ENCODE data around the gene PTPRA.
"Not testable (repeated sequence)": the region's sequence is repeated elsewhere in the genome, so short reads cannot be mapped to it uniquely, and the experiment has no call there.

The PTPRA gene

DNA sequence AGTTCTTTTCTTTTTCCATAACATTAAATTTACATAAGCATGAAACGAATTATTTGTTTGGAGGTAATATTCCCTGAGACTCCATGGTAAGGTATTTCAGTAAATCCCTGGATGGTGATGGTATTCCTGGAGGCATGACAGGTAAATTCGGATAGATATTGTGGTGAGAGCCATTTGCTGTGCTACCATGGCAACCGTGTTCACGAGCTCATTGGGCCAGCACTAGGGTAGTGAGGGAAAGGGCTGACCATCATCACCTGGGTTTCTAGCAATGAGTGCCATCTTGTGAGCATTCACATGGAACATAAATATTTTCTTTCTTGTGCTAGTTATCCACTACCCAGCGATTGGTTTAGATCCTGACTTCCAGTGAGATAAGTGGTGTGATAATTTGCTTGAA lies 118.3 kb downstream of the PTPRA start:
- DNase-seq (ENCODE audit: low read depth in 2 of 2, low spot score in 1 of 2): no peak

DNA sequence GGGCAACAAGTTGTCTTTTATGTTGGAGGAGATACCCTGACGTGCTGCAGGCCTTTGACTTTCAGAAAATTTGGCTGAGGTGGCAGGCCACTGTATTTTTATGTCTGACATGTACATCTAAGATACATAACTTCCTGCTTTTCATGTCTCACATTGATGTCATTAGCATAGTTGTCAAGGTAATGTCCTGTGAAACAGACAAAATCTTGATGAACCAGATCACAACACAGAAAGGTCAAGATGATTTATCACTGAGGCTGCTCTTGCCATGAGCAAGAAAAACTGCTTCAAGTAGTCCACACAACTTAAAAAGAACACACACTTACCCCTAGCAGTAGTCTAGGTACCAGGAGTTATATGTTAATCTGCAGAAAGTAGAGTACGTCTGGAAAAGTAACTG lies 120.0 kb downstream of the PTPRA start:
- DNase-seq (ENCODE audit: low read depth in 2 of 2, low spot score in 1 of 2): no peak

DNA sequence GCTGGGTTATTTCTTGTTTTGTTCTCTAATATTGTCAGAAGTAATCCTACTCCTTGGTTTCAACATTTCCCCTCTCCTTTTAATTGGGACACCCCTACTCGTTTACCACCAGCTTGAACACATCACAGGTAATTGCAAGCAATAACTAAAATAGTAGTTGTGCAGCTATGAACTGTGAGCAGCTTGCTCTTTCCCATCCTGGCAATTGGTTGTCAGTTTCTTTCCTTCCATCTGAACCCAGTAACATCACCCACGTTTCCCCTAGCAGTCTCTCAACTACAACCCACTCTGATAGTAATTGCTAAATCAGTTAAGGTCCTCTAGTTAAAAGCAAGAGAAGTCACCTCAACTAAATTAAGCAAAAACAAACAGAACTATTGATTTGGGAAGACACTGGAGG lies 122.5 kb downstream of the PTPRA start:
- DNase-seq (ENCODE audit: low read depth in 2 of 2, low spot score in 1 of 2): no peak

DNA sequence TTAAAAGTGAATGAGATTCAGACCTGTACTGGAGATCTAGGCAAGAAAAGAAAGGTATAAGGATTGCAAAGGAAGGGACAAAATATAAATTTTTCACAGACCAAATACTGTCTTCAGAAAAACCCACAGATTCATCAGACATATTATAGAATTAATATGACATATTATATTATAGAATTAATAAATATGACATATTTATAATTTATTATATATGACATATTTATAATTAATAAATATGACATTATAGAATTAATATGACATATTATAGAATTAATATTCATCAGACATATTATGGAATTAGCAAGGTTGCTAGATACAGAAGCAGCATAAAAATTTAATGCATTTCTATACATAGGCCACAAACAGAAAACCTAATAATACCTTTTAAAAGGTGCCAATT lies 125.4 kb downstream of the PTPRA start:
- DNase-seq (ENCODE audit: low read depth in 2 of 2, low spot score in 1 of 2): no peak

DNA sequence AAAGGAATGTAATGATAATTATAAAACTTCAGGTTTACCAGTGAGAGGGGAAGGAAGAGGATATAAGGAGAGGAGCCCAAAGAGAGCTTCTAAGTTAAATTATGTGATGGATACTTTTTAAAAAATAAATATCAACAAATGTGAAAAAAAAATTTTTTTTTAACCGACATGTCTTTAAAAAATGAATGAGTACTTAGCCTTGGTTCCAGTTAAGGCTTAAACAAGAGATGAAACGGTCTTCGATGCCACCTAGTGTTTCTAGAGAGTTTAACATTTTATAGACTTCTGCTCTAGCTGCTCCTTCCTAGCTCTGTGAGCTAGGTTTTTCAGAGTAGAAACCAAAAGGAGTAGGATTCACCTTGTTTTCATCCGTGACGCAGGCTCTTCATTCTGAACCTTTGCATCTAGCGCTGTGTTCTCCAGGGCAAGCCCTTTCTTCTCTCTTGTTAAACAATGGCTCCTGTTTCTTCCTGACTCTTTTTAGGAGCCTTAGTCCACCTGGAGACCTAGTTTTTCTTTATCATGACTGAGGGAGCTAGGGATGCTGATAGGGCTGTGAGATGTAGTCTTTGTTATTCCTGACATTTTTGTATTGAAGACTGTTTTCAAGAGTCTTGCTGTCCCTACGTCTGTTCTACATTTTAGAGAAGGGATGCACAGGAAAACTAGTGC lies 127.7 kb downstream of the PTPRA start:
- DNase-seq (ENCODE audit: low read depth in 2 of 2, low spot score in 1 of 2): no peak

DNA sequence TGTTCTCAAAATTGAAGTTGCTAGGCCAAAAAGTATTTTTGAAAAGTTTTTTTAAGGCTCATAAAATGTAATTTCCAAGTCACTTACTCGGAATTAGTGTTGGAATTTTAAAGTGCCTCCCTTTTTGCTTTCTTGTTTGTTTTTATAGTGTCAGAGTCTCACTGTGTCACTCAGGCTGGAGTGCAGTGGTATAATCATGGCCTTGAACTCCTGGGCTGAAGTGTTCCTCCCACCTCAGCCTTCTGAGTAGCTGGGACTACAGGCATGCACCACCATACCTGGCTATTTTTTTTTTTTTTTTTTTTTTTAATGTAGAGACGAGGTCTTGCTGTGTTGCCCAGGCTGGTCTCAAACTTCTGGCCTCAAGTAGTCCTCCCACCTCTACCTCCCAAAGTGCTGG lies 130.1 kb downstream of the PTPRA start:
- no peak for DNase-seq (ENCODE audit: low read depth in 2 of 2, low spot score in 1 of 2)

DNA sequence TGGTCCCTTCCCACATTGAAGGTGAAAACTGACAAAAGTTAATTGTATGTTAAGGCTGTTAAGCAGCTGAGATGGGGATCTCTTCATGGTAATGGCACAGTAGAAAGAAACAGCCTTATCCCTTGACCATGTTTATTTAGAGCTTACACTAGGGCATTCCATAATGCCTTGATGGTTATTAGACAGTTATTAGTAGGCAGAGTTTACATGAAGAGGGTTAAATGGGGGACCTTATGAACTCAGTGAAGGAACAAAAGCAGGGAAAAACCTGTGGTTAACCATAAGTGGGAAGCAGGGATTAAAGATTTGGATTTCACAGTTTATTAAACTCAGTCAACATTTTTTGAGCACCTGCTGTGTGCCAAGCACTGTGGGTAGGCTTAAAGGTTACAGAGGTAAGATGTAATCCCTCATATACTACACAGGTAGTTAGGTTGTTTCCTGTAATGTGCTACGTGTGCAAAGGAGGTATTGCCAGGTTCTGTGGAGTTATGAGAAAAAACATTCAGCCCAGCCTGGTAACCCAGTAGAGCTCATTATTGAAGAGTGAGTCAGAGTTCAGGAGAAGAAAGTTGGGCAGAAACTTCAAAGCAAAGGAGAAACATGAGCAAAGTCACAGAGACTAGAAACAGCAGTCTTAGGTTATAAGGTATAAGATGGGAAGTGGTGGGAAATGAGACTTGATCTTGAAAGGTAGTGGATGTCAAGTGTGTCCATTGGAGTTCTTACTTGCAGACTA lies 137.9 kb downstream of the PTPRA start:
- no peak for DNase-seq (ENCODE audit: low read depth in 2 of 2, low spot score in 1 of 2)

DNA sequence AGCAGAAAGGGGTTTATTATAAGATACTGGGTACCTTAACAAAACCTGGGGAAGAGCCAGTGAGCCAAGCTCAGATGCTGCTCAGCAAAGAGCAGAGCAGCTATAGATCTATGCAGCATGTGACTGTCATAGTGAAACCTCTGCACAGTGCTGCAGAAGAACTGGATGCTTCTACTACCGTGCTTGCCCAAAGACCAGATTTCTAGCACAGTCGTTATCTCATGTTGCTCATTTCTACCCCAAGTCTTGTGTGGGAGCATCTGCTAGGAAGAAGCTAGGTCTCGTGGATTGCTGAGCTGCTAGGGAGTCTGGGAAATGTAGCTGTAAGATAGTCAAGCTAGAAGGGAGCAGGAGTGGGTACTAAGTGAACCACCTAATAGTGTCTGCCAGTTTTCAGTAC lies 138.5 kb downstream of the PTPRA start:
- no peak for DNase-seq (ENCODE audit: low read depth in 2 of 2, low spot score in 1 of 2)

DNA sequence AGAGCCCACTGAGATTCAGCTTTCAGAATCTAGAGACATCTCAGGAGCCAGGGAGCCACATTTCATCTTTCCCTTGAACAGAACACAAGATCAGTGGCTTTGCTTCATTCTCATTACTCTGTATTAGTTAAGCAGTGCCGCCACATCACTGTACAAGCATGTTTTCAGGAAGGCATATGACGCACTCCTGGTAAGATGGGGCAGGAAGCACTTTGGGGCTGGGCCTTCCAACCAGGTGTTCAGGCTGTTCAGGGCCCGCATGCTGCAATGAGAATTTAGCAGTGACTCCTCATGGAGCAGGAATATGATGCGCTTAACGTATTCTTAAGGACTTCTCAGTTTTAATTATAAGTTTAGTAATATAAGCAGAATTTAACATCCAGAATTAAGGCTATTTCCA lies 140.5 kb downstream of the PTPRA start:
- no peak for DNase-seq (ENCODE audit: low read depth in 2 of 2, low spot score in 1 of 2)

DNA sequence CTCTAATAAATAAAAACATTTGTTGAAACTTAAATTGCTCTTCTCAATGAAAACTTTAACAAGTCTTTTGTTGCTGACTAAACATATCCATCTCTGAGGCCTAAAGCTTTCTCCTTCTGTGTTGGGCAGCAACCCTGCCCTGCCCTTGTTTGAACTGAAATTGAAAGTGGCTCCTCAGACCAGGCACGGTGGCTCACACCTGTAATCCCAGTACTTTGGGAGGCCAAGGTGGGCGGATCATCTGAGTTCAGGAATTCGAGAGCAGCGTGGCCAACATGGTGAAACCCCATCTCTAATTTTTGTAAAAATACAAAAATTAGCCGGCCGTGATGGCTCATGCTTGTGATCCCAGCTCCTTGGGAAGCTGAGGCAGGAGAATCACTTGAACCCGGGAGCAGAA lies 140.9 kb downstream of the PTPRA start:
- no peak for DNase-seq (ENCODE audit: low read depth in 2 of 2, low spot score in 1 of 2)

DNA sequence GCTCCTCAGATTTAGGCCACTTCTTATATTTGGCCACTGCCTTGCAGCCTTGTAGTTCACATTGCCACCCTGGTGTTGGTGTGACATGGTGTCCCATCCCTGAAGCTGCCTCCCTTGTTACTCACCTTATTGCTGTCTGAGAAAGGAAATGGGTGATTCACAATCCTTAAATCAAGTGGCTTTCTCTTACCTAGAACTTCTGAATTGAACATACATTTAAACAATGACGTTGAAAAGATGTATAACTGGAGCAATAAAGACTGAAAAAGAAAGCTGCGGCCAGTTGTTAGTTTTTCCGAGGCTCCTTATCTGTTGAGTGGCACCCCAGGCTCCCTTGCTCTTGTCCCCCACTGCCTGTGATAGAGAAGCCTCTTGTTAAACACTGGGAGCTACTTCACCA lies 141.4 kb downstream of the PTPRA start:
- no peak for DNase-seq (ENCODE audit: low read depth in 2 of 2, low spot score in 1 of 2)

DNA sequence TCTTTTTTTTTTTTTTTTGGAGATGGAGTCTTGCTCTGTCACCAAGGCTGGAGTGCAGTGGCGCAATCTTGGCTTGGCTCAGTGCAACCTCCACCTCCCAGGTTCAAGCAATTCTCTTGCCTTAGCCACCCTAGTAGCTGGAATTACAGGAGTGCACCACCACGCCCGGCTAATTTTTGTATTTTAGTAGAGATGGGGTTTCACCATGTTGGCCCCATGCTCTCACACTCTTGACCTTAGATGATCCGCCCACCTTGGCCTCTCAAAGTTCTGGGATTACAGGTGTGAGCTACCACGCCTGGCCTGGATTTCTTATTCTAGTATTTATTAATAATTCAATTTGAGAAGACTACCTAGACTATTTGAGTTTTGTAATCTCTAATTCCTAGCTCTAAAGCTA lies 142.0 kb downstream of the PTPRA start:
- not testable (repeated sequence) for DNase-seq (ENCODE audit: low read depth in 2 of 2, low spot score in 1 of 2)

DNA sequence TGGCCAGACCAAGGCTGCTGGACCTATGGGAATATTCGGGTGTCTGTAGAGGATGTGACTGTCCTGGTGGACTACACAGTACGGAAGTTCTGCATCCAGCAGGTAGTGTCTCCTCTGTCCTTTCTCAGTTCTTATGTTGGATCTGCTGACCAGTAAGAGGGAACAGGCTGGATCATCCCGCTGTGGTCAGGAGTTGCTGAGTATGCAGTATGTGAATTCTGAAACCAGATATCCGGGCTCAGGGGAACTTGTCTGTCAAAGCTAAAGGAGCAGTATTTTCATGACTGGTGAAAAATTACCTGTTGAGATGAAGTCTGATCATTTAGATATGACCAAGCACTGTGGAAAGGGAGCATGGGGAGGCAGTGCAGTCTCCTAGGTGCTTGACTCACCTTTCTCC lies 148.0 kb downstream of the PTPRA start:
- DNase-seq (ENCODE audit: low read depth in 2 of 2, low spot score in 1 of 2): no peak

DNA sequence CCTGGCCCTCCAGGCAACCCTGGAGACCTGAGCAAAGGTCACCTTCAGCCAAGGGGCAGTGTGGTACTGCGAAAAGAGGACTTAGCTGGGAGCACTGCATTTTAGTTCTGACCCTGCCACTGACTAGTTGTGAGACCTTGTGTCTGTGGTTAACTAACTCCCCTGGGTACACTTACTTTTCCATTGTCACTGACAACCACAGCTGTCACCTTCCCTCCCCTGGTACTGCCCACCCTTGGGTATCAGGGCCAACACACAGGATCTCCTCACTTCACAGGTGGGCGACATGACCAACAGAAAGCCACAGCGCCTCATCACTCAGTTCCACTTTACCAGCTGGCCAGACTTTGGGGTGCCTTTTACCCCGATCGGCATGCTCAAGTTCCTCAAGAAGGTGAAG lies 148.5 kb downstream of the PTPRA start:
- DNase-seq (ENCODE audit: low read depth in 2 of 2, low spot score in 1 of 2): no peak

DNA sequence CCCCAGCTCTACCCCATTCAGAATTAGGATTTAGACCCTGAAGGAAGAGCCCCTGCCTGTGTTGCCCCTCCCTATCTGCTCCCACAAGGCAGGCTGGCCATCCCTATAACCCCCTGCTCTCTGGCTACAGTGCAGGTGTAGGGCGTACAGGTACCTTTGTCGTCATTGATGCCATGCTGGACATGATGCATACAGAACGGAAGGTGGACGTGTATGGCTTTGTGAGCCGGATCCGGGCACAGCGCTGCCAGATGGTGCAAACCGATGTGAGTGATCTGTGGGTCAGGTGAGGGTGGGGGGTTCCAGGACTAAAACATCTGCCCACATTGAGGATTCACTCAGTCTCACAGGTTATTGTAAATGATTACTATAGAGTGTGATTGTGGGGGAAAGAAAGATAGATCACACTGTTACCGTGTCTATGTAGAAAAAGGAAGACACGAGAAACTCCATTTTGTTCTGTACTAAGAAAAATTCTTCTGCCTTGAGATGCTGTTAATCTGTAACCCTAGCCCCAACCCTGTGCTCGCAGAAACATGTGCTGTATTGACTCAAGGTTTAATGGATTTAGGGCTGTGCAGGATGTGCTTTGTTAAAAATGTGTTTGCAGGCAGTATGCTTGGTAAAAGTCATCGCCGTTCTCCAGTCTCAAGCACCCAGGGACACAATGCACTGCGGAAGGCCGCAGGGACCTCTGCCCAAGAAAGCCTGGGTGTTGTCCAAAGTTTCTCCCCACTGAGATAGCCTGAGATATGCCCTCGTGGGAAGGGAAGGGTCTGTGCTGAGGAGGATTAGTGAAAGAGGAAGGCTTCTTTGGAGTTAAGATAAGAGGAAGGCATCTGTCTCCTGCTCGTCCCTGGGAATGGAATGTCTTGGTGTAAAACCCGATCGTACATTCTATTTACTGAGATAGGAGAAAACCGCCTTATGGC lies 149.5 kb downstream of the PTPRA start:
- not testable (repeated sequence) for DNase-seq (ENCODE audit: low read depth in 2 of 2, low spot score in 1 of 2)

DNA sequence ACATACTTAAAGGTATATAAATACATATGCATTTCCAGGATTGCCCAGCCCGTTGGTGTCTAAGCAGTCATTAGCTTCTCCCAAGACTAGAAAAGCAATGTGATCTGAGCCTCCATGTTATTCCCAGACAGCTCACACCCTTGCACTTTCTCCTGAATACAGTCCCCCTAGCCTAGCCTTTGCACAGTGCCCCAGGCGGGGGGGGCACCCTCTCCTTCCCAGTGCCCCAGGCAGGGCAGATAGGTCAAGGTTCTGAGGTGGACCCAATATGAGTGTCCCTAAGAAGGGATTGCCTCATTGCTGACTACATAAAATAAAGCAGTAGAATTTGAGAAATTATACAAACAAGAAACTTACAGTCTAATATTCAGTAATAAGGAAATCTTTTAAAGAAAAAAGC lies 154.7 kb downstream of the PTPRA start:
- DNase-seq (ENCODE audit: low read depth in 2 of 2, low spot score in 1 of 2): no peak

DNA sequence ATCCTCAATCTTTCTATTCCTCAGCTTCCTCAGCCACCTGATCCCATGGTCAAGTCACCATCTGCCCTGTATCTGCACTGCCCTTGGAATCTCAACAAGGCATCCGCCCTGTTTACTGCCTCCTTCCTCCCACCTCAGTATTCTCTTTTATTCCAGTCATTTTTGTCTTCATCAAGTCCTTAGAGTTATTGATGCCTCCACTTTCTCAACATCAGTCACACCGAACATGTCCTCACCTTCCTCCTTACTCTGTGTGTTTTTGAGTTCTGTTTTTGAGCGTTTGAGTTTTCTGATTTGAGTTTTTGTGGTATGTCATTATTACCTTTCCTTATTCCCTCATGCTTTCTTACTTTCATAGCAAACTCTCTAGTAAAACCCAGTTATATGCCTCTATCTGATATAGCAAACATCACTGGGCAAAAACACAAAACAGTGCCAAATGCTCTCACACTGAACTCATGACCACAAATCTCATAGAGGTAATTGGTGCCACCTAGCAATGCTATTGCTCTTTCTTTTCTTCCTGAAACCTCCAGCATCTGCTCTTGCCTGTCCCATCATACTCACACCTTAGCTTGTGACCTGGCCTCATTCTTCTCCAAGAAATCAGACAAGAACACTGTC lies 158.4 kb downstream of the PTPRA start:
- no peak for DNase-seq (ENCODE audit: low read depth in 2 of 2, low spot score in 1 of 2)

DNA sequence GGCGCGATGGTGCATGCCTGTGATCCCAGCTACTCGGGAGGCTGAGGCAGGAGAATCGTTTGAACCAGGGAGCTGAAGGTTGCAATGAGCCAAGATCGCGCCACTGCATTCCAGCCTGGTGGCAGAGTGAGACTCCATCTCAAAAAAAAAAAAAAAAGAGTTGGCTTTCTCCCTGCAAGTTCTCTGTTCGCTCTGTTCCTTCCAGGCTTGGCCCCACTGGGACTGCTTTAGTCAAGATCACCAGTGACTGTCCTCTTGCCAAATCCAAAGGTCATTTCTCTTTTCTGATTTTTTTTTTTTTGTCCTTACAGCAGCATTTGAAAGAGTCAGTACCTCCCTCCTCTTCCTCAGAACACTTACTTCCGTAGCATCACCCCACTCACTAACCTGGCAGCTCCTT lies 159.3 kb downstream of the PTPRA start:
- DNase-seq (ENCODE audit: low read depth in 2 of 2, low spot score in 1 of 2): no peak

DNA sequence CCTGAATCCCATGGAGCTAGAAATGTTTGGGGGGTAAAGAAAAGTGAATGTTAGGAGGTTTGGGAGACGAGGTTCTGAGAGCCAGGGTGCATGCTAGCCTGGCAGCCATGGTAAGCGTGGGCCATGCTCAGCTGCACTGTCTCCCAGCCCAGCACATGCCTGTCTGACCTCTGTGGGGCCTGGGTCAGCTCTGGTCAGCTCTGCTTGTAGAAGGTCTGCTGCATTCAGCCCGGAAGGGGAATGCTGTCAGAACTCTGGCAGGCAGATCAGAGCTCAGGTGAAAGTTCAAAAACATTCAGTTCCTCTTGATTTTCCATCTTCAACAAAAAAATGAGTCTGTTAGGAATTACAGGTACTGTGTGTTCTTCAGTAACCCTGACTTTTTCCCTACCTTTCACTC lies 164.4 kb downstream of the PTPRA start:
- no peak for DNase-seq (ENCODE audit: low read depth in 2 of 2, low spot score in 1 of 2)

DNA sequence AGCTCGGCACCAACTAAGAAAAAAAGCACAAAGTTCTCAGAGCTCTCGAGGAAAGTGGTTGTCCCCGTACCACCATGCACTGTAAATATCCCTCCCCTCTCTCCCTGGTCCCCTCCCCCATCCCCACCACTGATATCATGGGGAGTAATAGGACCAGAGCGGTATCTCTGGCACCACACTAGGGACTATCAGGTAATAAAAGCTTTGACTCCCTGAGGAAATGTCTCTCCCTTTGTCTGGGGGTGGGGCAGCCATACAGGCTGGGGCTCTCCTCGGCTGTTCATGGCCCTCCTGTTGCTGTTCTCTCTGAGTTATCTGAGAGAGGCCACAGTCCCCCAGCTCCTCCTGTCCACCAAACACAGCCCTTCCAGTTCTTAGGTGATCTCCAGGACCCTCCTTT lies 165.2 kb downstream of the PTPRA start:
- DNase-seq (ENCODE audit: low read depth in 2 of 2, low spot score in 1 of 2): no peak

DNA sequence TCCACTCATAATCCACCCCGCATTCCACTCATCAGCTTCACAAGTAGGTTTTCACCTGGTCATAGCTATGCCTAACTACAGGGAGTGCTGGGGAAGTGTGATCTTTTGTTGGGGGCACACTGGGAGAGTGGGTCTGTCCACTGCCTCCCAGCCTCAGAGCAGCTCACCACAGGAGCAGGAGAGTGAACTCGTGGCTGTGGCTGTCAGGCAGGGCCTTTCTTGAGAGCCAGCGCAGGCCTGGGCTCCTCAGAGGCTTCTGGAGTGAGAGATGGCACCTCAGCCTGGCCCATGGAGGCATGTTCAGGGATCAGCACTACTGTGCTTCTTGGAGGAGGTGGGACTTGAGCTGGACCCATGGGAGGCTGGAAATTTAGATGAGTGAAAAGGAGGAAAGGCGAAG lies 166.1 kb downstream of the PTPRA start:
- DNase-seq (ENCODE audit: low read depth in 2 of 2, low spot score in 1 of 2): no peak

DNA sequence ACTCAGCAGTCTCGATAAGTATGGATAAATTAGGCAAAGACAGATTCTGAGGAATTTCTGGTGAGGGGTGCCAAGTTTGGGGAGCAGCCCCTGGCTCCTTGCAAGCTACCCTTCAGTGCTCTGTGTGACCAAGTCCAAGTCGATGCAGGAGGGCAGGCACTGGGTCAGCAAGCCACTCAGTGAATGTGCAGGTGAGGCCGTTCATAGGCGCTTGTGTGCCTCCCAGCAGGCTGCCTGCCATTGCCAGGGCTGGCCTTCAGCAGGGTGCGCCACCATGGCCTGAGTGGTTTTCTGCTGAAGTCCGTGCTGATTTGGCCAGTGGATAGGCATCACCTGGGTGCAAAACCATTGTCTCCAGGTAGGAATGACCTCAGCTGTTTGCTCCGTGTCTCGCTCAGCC lies 166.8 kb downstream of the PTPRA start:
- DNase-seq (ENCODE audit: low read depth in 2 of 2, low spot score in 1 of 2): no peak

All from stimulated activated CD8-positive, alpha-beta memory T cell treated with anti-CD3 and anti-CD28 coated beads, Interleukin-4, amount 100 ng/mL, for 1 hour (primary cell).